Caco-2 (cell line): ENCODE measurements around the gene HNRNPM. TPM values are rescaled to one million over a fixed set of nuclear protein-coding genes. Genes with fewer than 3 reads are reported as not detected.

Experiments used
- BruUV-seq: library from RNA; stranded (reverse); fragments of 400-500 nt; replicated peaks from 2 replicates; lab custom pipeline; 2021; lab: Mats Ljungman, UMichigan
- CTCF ChIA-PET: fragments of 300-600 bp; sonication (Branson Sonifier 250); formaldehyde crosslinking; loops from one replicate; lab custom pipeline; 2022; ENCODE audit warnings: antibody characterized with exemption; lab: Charles Lee
- POLR2A ChIA-PET: fragments of 300-600 bp; sonication (Branson Sonifier 250); formaldehyde crosslinking; loops from one replicate; lab custom pipeline; 2022; ENCODE audit warnings: antibody characterized with exemption; lab: Charles Lee
- DNase-seq, 2 experiments: peaks; one replicate each; pipeline versions ENCODE4 v3.0.0 to v3.0.0-alpha.2; 2020 to 2022
- H3K27me3 ChIP-seq: replicated peaks from 2 replicates; pipeline ENCODE4 v1.6.0; 2011; ENCODE audit warnings: low read length; ENCODE audit not compliant: control insufficient read depth, insufficient read depth
- H3K36me3 ChIP-seq: 2 replicates; pipeline ENCODE4 v1.5.1; 2011; ENCODE audit warnings: low read length; ENCODE audit not compliant: control insufficient read depth, insufficient read depth
- H3K4me1 ChIP-seq: fragments of 250-450 bp; sonication (Bioruptor Pico); 2 replicates; pipeline ENCODE4 v1.5.1; 2020; ENCODE audit warnings: mild to moderate bottlenecking
- H3K4me3 ChIP-seq: 2 replicates; pipeline ENCODE4 v1.5.1; 2011; ENCODE audit warnings: low read depth, mild to moderate bottlenecking, control low read depth, low read length
- H3K9me3 ChIP-seq: fragments of 250-450 bp; sonication (Bioruptor Pico); 2 replicates; pipeline ENCODE4 v1.5.1; 2020; ENCODE audit warnings: mild to moderate bottlenecking, moderate library complexity
- H3K27ac Mint-ChIP-seq: one replicate; pipeline ENCODE4 v1.8.0; 2022; ENCODE audit warnings: mixed read lengths; ENCODE audit not compliant: unreplicated experiment
- H3K27me3 Mint-ChIP-seq: one replicate; pipeline ENCODE4 v1.8.0; 2022; ENCODE audit warnings: mixed read lengths; ENCODE audit not compliant: insufficient read depth, unreplicated experiment
- H3K36me3 Mint-ChIP-seq: one replicate; pipeline ENCODE4 v1.8.0; 2022; ENCODE audit warnings: mild to moderate bottlenecking, mixed read lengths; ENCODE audit not compliant: insufficient read depth, unreplicated experiment
- H3K4me1 Mint-ChIP-seq: one replicate; pipeline ENCODE4 v1.8.0; 2022; ENCODE audit warnings: low read depth, mixed read lengths; ENCODE audit not compliant: unreplicated experiment
- H3K4me3 Mint-ChIP-seq: one replicate; pipeline ENCODE4 v1.8.0; 2022; ENCODE audit warnings: mild to moderate bottlenecking, moderate library complexity, mixed read lengths; ENCODE audit not compliant: unreplicated experiment
- H3K9me3 Mint-ChIP-seq: one replicate; pipeline ENCODE4 v1.8.0; 2022; ENCODE audit warnings: mixed read lengths; ENCODE audit not compliant: unreplicated experiment
- CTCF ChIP-seq, 2 experiments: fragments of 200-600 bp in 1 of 2; IDR thresholded peaks; 1 replicate in 1 of 2; 2 replicates in 1 of 2; pipeline versions ENCODE4 v1.5.1 to v1.8.0; 2011 to 2022; ENCODE audit warnings: antibody characterized with exemption in 1 of 2, control low read depth in 1 of 2, inconsistent platforms in 1 of 2, low read depth in 1 of 2, low read length in 1 of 2, mild to moderate bottlenecking in 1 of 2, moderate library complexity in 1 of 2; ENCODE audit not compliant: insufficient read depth in 1 of 2, severe bottlenecking in 1 of 2, unreplicated experiment in 1 of 2
- intact Hi-C: fragments of 100-400 bp; cut with micrococcal nuclease; formaldehyde crosslinking; loops from one replicate; pipeline ENCODE4 v1.10.0; 2022; ENCODE audit not compliant: unreplicated experiment
- total RNA-seq: library from RNA; stranded (reverse); gene quantifications from 2 replicates; pipeline ENCODE4 v1.2.3, GENCODE V29; 2022

Gene HNRNPM
- total RNA-seq, 1 experiment from 2014 or later: 271 TPM

- Mint-ChIP-seq H3K4me3 (peak overlapping the region; percentile 94), H3K9me3 (no peaks in the 10 kb centered on the region), H3K4me1 (peaks cover 8% of the 10 kb centered on the region), H3K27me3 (no peaks in the 10 kb centered on the region), H3K27ac (peak overlapping the region; percentile 87), H3K36me3 (peaks cover 45% of the 10 kb centered on the region)
- Histone ChIP-seq H3K27me3 (no peaks in the 10 kb centered on the region), H3K9me3 (no peaks in the 10 kb centered on the region), H3K4me1 (peaks cover 15% of the 10 kb centered on the region), H3K36me3 (peaks cover 1% of the 10 kb centered on the region; the same call in 1 of the 2 replicates), H3K4me3 (peak overlapping the region; percentile 81)
- intact Hi-C loops: no loop called here
- no peak for TF ChIP-seq CTCF (IDR thresholded peaks at IDR 0.05; ENCODE audit: insufficient read depth in 1 of 2, low read depth in 1 of 2, low read length in 1 of 2, severe bottlenecking in 1 of 2, unreplicated experiment in 1 of 2)
- POLR2A ChIA-PET: interaction anchor here (1.1 kb wide), 1 partner anchor 22 kb away, joined by 12 read pairs; no protein-coding TSS in a partner anchor
- BruUV-seq: no TSS peak
- peak; percentile 50 to 53 for DNase-seq
- CTCF ChIA-PET: no interaction called here
Observed at GRCh38 chr19:8445488-8446001, 770 bp downstream of the HNRNPM start.

- peaks cover 51% of the 10 kb centered on the region for H3K36me3 Mint-ChIP-seq
- DNase-seq: no peak
- no peaks in the 10 kb centered on the region for H3K9me3 ChIP-seq
- BruUV-seq: TSS peak; percentile 42
- intact Hi-C loops: no loop called here
- peak overlapping the region; percentile 94 for H3K4me3 Mint-ChIP-seq
- peak overlapping the region; percentile 87 for H3K27ac Mint-ChIP-seq
- ChIA-PET CTCF (interaction anchor here (0.8 kb wide), 1 partner anchor 33 kb away, joined by 3 read pairs; the partner anchor contains the start of gene MARCHF2), POLR2A (interaction anchor here (1.1 kb wide), 1 partner anchor 22 kb away, joined by 12 read pairs; no protein-coding TSS in a partner anchor)
- H3K27me3 ChIP-seq: no peaks in the 10 kb centered on the region
- no peaks in the 10 kb centered on the region for H3K9me3 Mint-ChIP-seq
- peak overlapping the region; percentile 81 for H3K4me3 ChIP-seq
- peaks cover 15% of the 10 kb centered on the region for H3K4me1 ChIP-seq
- H3K36me3 ChIP-seq: peaks cover 1% of the 10 kb centered on the region; the same call in 1 of the 2 replicates
- no peak for TF ChIP-seq CTCF (IDR thresholded peaks at IDR 0.05; ENCODE audit: insufficient read depth in 1 of 2, low read depth in 1 of 2, low read length in 1 of 2, severe bottlenecking in 1 of 2, unreplicated experiment in 1 of 2)
- H3K27me3 Mint-ChIP-seq: no peaks in the 10 kb centered on the region
- H3K4me1 Mint-ChIP-seq: peaks cover 9% of the 10 kb centered on the region
Observed at GRCh38 chr19:8446061-8446709, 1.4 kb downstream of the HNRNPM start.

GRCh38 chr19:8449830-8450229 is 5.1 kb downstream of the HNRNPM start:
- Histone ChIP-seq H3K36me3 (peaks cover 1% of the 10 kb centered on the region; the same call in 1 of the 2 replicates), H3K9me3 (no peaks in the 10 kb centered on the region), H3K4me3 (no peak overlapping the region), H3K4me1 (peaks cover 23% of the 10 kb centered on the region), H3K27me3 (no peaks in the 10 kb centered on the region)
- ChIA-PET CTCF (interaction anchor here (0.9 kb wide), 1 partner anchor 10 kb away, joined by 3 read pairs; no protein-coding TSS in a partner anchor), POLR2A (no interaction called here)
- Mint-ChIP-seq H3K27ac (no peak overlapping the region), H3K4me1 (peaks cover 15% of the 10 kb centered on the region), H3K4me3 (no peak overlapping the region), H3K36me3 (peaks cover 68% of the 10 kb centered on the region), H3K9me3 (no peaks in the 10 kb centered on the region), H3K27me3 (no peaks in the 10 kb centered on the region)
- DNase-seq: peak in 1 of 2 experiments; percentile 23
- no peak for TF ChIP-seq CTCF (IDR thresholded peaks at IDR 0.05; ENCODE audit: insufficient read depth in 1 of 2, low read depth in 1 of 2, low read length in 1 of 2, severe bottlenecking in 1 of 2, unreplicated experiment in 1 of 2)
- intact Hi-C loops: no loop called here
- BruUV-seq: no TSS peak
